GM18526 (cell line): Measurements from ENCODE around the gene CLDN4.

Source experiments
- POLR2A ChIP-seq: IDR thresholded peaks from 3 replicates; pipeline ENCODE4 v1.6.1; 2011; ENCODE audit not compliant: insufficient read length; ENCODE audit errors: extremely low read depth

The CLDN4 gene

GRCh38 chr7:73830681-73831583 is at the start of gene CLDN4:
Gene CLDN4, plus strand, starts transcription at chr7:73830996. Its CDS starts 206 bp downstream, at chr7:73831202.
- TF ChIP-seq POLR2A: no peak

- no peak for TF ChIP-seq POLR2A
Measured at GRCh38 chr7:73786588-73786987, 44.2 kb upstream of the CLDN4 start.

- no peak for TF ChIP-seq POLR2A
Measured at GRCh38 chr7:73789051-73789450, 41.7 kb upstream of the CLDN4 start.

- TF ChIP-seq POLR2A: no peak
Measured at GRCh38 chr7:73799282-73800141, 31.3 kb upstream of the CLDN4 start.

GRCh38 chr7:73801577-73801976 is 29.2 kb upstream of the CLDN4 start:
- no peak for TF ChIP-seq POLR2A

GRCh38 chr7:73802459-73802858 is 28.3 kb upstream of the CLDN4 start:
- TF ChIP-seq POLR2A: no peak

GRCh38 chr7:73809467-73809951 is 21.3 kb upstream of the CLDN4 start:
- no peak for TF ChIP-seq POLR2A

- no peak for TF ChIP-seq POLR2A
Measured at GRCh38 chr7:73810998-73811360, 19.8 kb upstream of the CLDN4 start.

GRCh38 chr7:73811760-73812168 is 19.0 kb upstream of the CLDN4 start:
- TF ChIP-seq POLR2A: no peak

GRCh38 chr7:73812996-73813395 is 17.8 kb upstream of the CLDN4 start:
- TF ChIP-seq POLR2A: no peak

GRCh38 chr7:73815436-73815835 is 15.4 kb upstream of the CLDN4 start:
- TF ChIP-seq POLR2A: no peak

- TF ChIP-seq POLR2A: no peak
Measured at GRCh38 chr7:73817121-73817520, 13.7 kb upstream of the CLDN4 start.

GRCh38 chr7:73820013-73820412 is 10.8 kb upstream of the CLDN4 start:
- TF ChIP-seq POLR2A: no peak

- no peak for TF ChIP-seq POLR2A
Measured at GRCh38 chr7:73822319-73823173, 8.2 kb upstream of the CLDN4 start.

GRCh38 chr7:73823257-73823656 is 7.5 kb upstream of the CLDN4 start:
- no peak for TF ChIP-seq POLR2A
